SK-N-SH treated with all-trans-retinoic acid at 6 μM for 48 hours (cell line): ENCODE measurements around the gene BPIFB3.

Experiments
- ATAC-seq: fragments of 200-7000 bp; cut with Tn5 transposase; 3 replicates; pipeline ENCODE4 v1.9.1; 2020; ENCODE audit warnings: mild to moderate bottlenecking, moderate library complexity
- ARNTL ChIP-seq: fragments of 450-650 bp; formaldehyde crosslinking; IDR thresholded peaks from 2 replicates; pipeline ENCODE4 v1.5.0; 2020; ENCODE audit warnings: low read depth, mild to moderate bottlenecking, moderate library complexity, borderline replicate concordance
- BACH2 ChIP-seq: fragments of 250-450 bp; sonication (Bioruptor Pico); IDR thresholded peaks from 2 replicates; pipeline ENCODE4 v1.9.0; 2021; ENCODE audit warnings: mild to moderate bottlenecking, borderline replicate concordance
- CSDC2 ChIP-seq: fragments of 250-450 bp; sonication (Bioruptor Pico); IDR thresholded peaks from 2 replicates; pipeline ENCODE4 v1.5.0; 2020; ENCODE audit warnings: mild to moderate bottlenecking, moderate library complexity
- ESRRG ChIP-seq: fragments of 250-450 bp; sonication (Bioruptor Pico); IDR thresholded peaks from 2 replicates; pipeline ENCODE4 v1.6.1; 2021; ENCODE audit warnings: mild to moderate bottlenecking
- GLIS3 ChIP-seq: fragments of 250-450 bp; sonication (Bioruptor Pico); IDR thresholded peaks from 2 replicates; pipeline ENCODE4 v1.5.0; 2020; ENCODE audit warnings: mild to moderate bottlenecking, moderate library complexity
- ISL1 ChIP-seq: fragments of 250-450 bp; sonication (Bioruptor Pico); IDR thresholded peaks from 2 replicates; pipeline ENCODE4 v2.1.2; 2022; ENCODE audit warnings: mild to moderate bottlenecking, moderate library complexity
- OSR1 ChIP-seq: fragments of 250-450 bp; sonication (Bioruptor Pico); IDR thresholded peaks from 2 replicates; pipeline ENCODE4 v1.8.0; 2022; ENCODE audit warnings: moderate library complexity, mild to moderate bottlenecking, inconsistent platforms
- PPARA ChIP-seq: fragments of 250-450 bp; sonication (Bioruptor Pico); IDR thresholded peaks from 2 replicates; pipeline ENCODE4 v1.5.0; 2020; ENCODE audit warnings: mild to moderate bottlenecking, borderline replicate concordance
- RARB ChIP-seq: fragments of 250-450 bp; sonication (Bioruptor Pico); IDR thresholded peaks from 2 replicates; pipeline ENCODE4 v1.8.0; 2021; ENCODE audit warnings: mild to moderate bottlenecking, moderate library complexity
- SNAI2 ChIP-seq: fragments of 250-450 bp; sonication (Bioruptor Pico); IDR thresholded peaks from 2 replicates; pipeline ENCODE4 v1.5.0; 2020; ENCODE audit warnings: mild to moderate bottlenecking, moderate library complexity
- TCF4 ChIP-seq: fragments of 250-450 bp; sonication (Bioruptor Pico); IDR thresholded peaks from 2 replicates; pipeline ENCODE4 v1.8.0; 2021; ENCODE audit warnings: mild to moderate bottlenecking, moderate library complexity, borderline replicate concordance
- TOX ChIP-seq: fragments of 250-450 bp; sonication (Bioruptor Pico); IDR thresholded peaks from 2 replicates; pipeline ENCODE4 v1.8.0; 2021; ENCODE audit warnings: mild to moderate bottlenecking, moderate library complexity, borderline replicate concordance
- ZC3H10 ChIP-seq: fragments of 250-450 bp; sonication (Bioruptor Pico); IDR thresholded peaks from 2 replicates; pipeline ENCODE4 v1.5.1; 2021; ENCODE audit warnings: mild to moderate bottlenecking, moderate library complexity
- ZFP3 ChIP-seq: fragments of 250-450 bp; sonication (Bioruptor Pico); IDR thresholded peaks from 2 replicates; pipeline ENCODE4 v1.5.0; 2020; ENCODE audit warnings: mild to moderate bottlenecking, moderate library complexity
- ZFP30 ChIP-seq: fragments of 450-650 bp; formaldehyde crosslinking; IDR thresholded peaks from 2 replicates; pipeline ENCODE4 v1.5.0; 2022; ENCODE audit warnings: mild to moderate bottlenecking, moderate library complexity
- ZNF565 ChIP-seq: fragments of 450-650 bp; formaldehyde crosslinking; conservative IDR thresholded peaks from 2 replicates; pipeline ENCODE4 v1.5.0; 2020; ENCODE audit warnings: low read depth, mild to moderate bottlenecking, moderate library complexity
- ZNF70 ChIP-seq: fragments of 450-650 bp; formaldehyde crosslinking; IDR thresholded peaks from 2 replicates; pipeline ENCODE4 v1.5.0; 2020; ENCODE audit warnings: mild to moderate bottlenecking, moderate library complexity
- ZNF8 ChIP-seq: fragments of 450-650 bp; formaldehyde crosslinking; IDR thresholded peaks from 2 replicates; pipeline ENCODE4 v1.5.0; 2020; ENCODE audit warnings: mild to moderate bottlenecking, moderate library complexity
- TF ChIP-seq, protein P1 (sequence below): fragments of 250-450 bp; sonication (Bioruptor Pico); IDR thresholded peaks from 2 replicates; pipeline ENCODE4 v1.8.0; 2021; ENCODE audit warnings: low read depth, mild to moderate bottlenecking, moderate library complexity, borderline replicate concordance
- TF ChIP-seq, protein P2 (sequence below): fragments of 250-450 bp; sonication (Bioruptor Pico); IDR thresholded peaks from 2 replicates; pipeline ENCODE4 v1.5.1; 2021; ENCODE audit warnings: mild to moderate bottlenecking, moderate library complexity
- TF ChIP-seq, protein P3 (sequence below): fragments of 250-450 bp; sonication (Bioruptor Pico); IDR thresholded peaks from 2 replicates; pipeline ENCODE4 v1.8.0; 2020; ENCODE audit warnings: mild to moderate bottlenecking, moderate library complexity, borderline replicate concordance
- TF ChIP-seq, protein P4 (sequence below): fragments of 250-450 bp; sonication (Bioruptor Pico); IDR thresholded peaks from 2 replicates; pipeline ENCODE4 v1.5.1; 2020; ENCODE audit warnings: low read depth, mild to moderate bottlenecking, moderate library complexity

BPIFB3 gene

DNA sequence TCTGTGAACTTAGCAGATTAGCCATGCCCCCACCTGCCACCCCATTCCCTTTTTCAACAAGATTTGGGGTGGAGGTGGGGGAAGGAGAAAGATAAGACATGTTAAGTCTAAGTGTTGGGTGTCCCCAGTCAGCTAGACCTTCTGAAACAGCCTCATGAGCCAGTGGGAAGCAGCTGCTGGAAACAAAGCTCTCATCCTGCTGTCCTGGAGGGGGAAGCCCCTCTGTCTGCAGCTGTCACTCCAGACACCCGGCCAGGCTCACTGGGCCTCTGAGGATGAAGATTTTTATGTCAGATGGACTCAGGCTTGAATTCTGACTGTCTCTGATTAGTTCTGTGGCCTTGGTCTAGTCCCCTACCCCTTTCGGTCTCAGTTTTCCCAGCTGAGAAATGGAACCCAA, 1.1 kb downstream of the BPIFB3 start:
- no peak for TF ChIP-seq ZNF70
- no peak for TF ChIP-seq PPARA (CRISPR knock-in tag)
- no peak for TF ChIP-seq OSR1 (CRISPR knock-in tag)
- no peak for TF ChIP-seq RARB (CRISPR knock-in tag)
- TF ChIP-seq ZC3H10, result no peak
- TF ChIP-seq, protein P1, sequence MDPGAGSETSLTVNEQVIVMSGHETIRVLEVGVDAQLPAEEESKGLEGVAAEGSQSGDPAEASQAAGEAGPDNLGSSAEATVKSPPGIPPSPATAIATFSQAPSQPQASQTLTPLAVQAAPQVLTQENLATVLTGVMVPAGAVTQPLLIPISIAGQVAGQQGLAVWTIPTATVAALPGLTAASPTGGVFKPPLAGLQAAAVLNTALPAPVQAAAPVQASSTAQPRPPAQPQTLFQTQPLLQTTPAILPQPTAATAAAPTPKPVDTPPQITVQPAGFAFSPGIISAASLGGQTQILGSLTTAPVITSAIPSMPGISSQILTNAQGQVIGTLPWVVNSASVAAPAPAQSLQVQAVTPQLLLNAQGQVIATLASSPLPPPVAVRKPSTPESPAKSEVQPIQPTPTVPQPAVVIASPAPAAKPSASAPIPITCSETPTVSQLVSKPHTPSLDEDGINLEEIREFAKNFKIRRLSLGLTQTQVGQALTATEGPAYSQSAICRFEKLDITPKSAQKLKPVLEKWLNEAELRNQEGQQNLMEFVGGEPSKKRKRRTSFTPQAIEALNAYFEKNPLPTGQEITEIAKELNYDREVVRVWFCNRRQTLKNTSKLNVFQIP (CRISPR knock-in tag), result no peak
- TF ChIP-seq TCF4 (CRISPR knock-in tag), result no peak
- no peak for ATAC-seq

DNA sequence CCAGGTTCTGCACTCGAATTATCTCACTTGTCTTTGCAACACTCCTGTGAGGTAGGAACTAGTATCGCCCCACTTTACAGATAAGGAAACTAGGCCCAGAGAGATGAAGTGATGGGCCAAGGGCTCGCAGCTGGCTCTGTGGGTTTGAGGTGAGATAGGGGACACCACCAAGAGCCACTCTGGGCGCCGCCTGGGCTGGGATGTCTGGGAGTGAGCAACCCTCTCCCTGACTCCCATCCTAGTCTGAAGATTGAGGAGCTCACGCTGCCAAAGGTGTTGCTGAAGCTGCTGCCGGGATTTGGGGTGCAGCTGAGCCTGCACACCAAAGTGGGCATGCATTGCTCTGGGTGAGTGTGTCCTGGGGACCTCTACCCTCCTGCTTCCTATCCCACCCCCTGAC, 5.4 kb downstream of the BPIFB3 start:
- no peak for ATAC-seq
- no peak for TF ChIP-seq TCF4 (CRISPR knock-in tag)
- TF ChIP-seq BACH2 (CRISPR knock-in tag), result no peak
- TF ChIP-seq TOX, result no peak
- TF ChIP-seq ESRRG (CRISPR knock-in tag), result no peak
- no peak for TF ChIP-seq ZFP30 (CRISPR knock-in tag)
- TF ChIP-seq ARNTL (CRISPR knock-in tag), result no peak
- TF ChIP-seq, protein P2, sequence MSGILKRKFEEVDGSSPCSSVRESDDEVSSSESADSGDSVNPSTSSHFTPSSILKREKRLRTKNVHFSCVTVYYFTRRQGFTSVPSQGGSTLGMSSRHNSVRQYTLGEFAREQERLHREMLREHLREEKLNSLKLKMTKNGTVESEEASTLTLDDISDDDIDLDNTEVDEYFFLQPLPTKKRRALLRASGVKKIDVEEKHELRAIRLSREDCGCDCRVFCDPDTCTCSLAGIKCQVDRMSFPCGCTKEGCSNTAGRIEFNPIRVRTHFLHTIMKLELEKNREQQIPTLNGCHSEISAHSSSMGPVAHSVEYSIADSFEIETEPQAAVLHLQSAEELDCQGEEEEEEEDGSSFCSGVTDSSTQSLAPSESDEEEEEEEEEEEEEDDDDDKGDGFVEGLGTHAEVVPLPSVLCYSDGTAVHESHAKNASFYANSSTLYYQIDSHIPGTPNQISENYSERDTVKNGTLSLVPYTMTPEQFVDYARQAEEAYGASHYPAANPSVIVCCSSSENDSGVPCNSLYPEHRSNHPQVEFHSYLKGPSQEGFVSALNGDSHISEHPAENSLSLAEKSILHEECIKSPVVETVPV (CRISPR knock-in tag), result no peak
- no peak for TF ChIP-seq ZNF8 (CRISPR knock-in tag)
- TF ChIP-seq, all 23 proteins: peak for 0

DNA sequence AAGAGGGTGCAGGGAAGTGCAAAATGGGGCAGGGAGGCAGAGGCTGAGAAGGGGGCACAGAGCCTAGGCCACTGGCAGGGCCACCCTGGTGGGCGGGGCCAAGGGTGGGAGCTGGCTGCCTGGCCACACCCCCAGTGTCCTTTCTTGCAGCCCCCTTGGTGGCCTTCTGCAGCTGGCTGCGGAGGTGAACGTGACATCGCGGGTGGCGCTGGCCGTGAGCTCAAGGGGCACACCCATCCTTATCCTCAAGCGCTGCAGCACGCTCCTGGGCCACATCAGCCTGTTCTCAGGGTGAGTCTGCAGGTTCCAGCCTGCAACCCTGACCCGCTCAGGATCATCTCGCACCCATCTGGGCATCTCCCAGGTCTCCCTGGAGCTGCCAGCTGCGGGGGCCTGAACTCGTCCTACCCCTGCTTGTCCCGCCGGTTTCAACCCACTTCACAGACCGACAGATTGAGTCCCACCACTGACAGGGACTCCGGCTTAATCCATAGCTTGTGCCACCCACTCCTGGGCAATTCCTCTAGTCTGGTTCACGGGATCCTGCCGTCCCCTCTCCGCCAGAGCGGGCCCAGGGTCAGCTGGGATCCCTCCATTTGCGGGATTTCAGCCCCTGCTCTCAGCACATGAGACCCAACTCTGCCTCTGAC, 6.2 kb downstream of the BPIFB3 start:
- TF ChIP-seq, protein P1 (CRISPR knock-in tag), result no peak
- TF ChIP-seq TCF4 (CRISPR knock-in tag), result no peak
- no peak for TF ChIP-seq SNAI2
- TF ChIP-seq ARNTL (CRISPR knock-in tag), result no peak
- TF ChIP-seq RARB (CRISPR knock-in tag), result no peak
- TF ChIP-seq ZNF8 (CRISPR knock-in tag), result no peak
- TF ChIP-seq, protein P3, sequence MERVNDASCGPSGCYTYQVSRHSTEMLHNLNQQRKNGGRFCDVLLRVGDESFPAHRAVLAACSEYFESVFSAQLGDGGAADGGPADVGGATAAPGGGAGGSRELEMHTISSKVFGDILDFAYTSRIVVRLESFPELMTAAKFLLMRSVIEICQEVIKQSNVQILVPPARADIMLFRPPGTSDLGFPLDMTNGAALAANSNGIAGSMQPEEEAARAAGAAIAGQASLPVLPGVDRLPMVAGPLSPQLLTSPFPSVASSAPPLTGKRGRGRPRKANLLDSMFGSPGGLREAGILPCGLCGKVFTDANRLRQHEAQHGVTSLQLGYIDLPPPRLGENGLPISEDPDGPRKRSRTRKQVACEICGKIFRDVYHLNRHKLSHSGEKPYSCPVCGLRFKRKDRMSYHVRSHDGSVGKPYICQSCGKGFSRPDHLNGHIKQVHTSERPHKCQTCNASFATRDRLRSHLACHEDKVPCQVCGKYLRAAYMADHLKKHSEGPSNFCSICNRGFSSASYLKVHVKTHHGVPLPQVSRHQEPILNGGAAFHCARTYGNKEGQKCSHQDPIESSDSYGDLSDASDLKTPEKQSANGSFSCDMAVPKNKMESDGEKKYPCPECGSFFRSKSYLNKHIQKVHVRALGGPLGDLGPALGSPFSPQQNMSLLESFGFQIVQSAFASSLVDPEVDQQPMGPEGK (CRISPR knock-in tag), result no peak
- no peak for TF ChIP-seq ISL1
- no peak for TF ChIP-seq ZC3H10
- no peak for TF ChIP-seq GLIS3 (CRISPR knock-in tag)
- TF ChIP-seq TOX, result no peak
- TF ChIP-seq ZNF565, result no peak
- TF ChIP-seq OSR1 (CRISPR knock-in tag), result no peak
- no peak for TF ChIP-seq ESRRG (CRISPR knock-in tag)
- TF ChIP-seq, protein P4, sequence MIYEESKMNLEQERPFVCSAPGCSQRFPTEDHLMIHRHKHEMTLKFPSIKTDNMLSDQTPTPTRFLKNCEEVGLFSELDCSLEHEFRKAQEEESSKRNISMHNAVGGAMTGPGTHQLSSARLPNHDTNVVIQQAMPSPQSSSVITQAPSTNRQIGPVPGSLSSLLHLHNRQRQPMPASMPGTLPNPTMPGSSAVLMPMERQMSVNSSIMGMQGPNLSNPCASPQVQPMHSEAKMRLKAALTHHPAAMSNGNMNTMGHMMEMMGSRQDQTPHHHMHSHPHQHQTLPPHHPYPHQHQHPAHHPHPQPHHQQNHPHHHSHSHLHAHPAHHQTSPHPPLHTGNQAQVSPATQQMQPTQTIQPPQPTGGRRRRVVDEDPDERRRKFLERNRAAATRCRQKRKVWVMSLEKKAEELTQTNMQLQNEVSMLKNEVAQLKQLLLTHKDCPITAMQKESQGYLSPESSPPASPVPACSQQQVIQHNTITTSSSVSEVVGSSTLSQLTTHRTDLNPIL (CRISPR knock-in tag), result no peak
- TF ChIP-seq PPARA (CRISPR knock-in tag), result no peak
- TF ChIP-seq, all 23 proteins: peak for 0
- ATAC-seq, result no peak

DNA sequence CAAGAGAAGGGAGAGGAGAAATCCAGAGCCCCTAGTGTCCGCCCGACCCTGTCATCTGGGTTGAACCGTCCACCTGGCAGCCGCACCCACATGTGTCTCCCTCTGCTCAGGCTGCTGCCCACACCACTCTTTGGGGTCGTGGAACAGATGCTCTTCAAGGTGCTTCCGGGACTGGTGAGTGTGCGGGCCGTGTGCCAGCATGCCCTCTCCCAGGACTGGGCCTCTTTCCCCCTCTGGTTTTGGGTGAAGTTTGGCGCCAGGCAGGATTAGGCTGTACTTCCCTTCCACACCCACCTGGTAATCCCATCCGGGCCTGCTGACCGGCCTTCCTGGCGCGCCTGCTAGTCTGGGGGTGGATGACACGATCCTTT, 7.9 kb downstream of the BPIFB3 start:
- ATAC-seq, result no peak
- TF ChIP-seq BACH2 (CRISPR knock-in tag) (no peak), ZFP3 (CRISPR knock-in tag) (no peak), ZC3H10 (no peak), ZNF70 (no peak), SNAI2 (no peak), ARNTL (CRISPR knock-in tag) (no peak), CSDC2 (CRISPR knock-in tag) (no peak), ZNF8 (CRISPR knock-in tag) (no peak), ZFP30 (CRISPR knock-in tag) (no peak), TCF4 (CRISPR knock-in tag) (no peak)
- TF ChIP-seq, protein P2 (CRISPR knock-in tag), result no peak
- TF ChIP-seq, protein P3 (CRISPR knock-in tag), result no peak
